ENCODE data around the gene VAMP8.

GRCh38 chr2:85528355-85528754 lies 49.0 kb upstream of the VAMP8 start:
- TF ChIP-seq CREB1 (IDR thresholded peaks at IDR 0.05) = no peak
- no peak for TF ChIP-seq CTCF (IDR thresholded peaks at IDR 0.05; ENCODE audit: control extremely low read depth in 1 of 3, insufficient read depth in 1 of 3, low read depth in 1 of 3, low read length in 3 of 3)
- no peak for TF ChIP-seq RXRA (IDR thresholded peaks at IDR 0.05; ENCODE audit: insufficient read depth, low read depth, low read length)
- TF ChIP-seq EP300 (IDR thresholded peaks at IDR 0.05; ENCODE audit: borderline replicate concordance in 1 of 2, low read depth in 2 of 2, low read length in 2 of 2) = no peak
- no peak for TF ChIP-seq EZH2 (IDR thresholded peaks at IDR 0.05; ENCODE audit: low read depth, low read length, severe bottlenecking)
- no peak for TF ChIP-seq ATF3 (IDR thresholded peaks at IDR 0.05; ENCODE audit: insufficient read depth, low read depth, low read length)
- no peak for TF ChIP-seq TAF1 (IDR thresholded peaks at IDR 0.05; ENCODE audit: low read depth, low read length)

Data from H1 (cell line).